Ramos (cell line): ENCODE measurements around the gene LYZL4.

Experiments
- in situ Hi-C: fragments of 300-500 bp; cut with MboI; formaldehyde crosslinking; loops from one replicate; pipeline ENCODE4 v1.14.3; 2022; ENCODE audit warnings: low sequenced_read_pairs; ENCODE audit not compliant: unreplicated experiment

The LYZL4 gene

DNA sequence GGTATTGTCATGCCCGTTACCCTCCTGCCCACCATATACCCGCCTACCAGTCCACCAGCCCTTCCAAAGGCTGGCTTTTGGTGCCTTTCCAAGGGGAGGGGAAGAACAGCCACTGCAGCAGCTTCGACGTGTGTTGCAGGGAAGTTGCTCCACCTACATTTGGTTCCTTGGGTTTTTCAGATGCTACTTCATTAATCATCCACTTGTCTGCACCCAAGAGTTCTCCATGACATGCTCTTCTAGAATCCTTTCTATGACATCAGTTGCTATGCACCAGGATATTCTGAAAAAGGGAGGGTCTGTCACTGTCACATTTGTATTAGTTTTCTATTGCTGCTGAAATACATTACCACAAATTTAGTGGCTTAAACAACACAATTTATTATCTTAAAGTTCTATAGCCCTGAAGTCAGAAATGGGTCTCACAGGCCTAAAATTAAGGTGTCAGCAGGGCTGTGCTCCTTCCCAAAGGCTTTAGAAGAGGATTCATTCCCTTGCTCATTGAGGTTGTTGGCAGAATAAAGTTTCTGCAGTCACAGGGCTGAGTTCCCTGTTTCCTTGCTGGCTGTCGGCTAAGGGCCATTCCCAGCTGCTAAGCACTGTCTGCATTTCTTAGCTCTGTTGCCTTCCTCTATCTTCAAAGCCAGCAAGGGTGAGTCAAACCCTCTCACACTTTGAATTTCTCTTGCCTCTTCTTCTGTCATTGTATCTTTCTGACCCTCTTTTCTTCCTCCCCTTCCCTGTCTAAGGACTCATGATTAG lies at the start of gene LYZL4:
LYZL4 (minus strand) TSS at position 241 of the 762 bp plus-strand sequence. CDS start 3,359 bp downstream, outside the sequence.
- in situ Hi-C loops: no loop called here

DNA sequence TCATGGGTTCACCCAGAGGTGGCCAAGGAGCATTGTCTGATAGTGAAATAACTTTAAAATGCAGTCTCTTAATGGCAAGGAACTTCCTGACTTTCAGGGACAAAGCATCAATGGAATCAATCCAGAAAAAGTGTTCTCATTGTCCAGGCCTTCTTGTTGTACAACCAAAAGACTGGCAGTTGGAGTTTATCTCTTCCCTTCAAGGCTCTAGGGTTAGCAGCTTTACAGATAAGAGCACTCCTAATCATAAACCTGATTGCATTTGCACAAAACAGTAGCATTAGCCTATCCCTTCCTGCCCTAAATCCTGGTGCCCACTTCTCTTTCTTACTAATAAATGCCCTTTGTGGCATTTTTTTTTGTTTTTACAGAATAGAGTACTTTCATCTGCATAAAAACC lies 48.7 kb upstream of the LYZL4 start:
- in situ Hi-C loops: no loop called here

DNA sequence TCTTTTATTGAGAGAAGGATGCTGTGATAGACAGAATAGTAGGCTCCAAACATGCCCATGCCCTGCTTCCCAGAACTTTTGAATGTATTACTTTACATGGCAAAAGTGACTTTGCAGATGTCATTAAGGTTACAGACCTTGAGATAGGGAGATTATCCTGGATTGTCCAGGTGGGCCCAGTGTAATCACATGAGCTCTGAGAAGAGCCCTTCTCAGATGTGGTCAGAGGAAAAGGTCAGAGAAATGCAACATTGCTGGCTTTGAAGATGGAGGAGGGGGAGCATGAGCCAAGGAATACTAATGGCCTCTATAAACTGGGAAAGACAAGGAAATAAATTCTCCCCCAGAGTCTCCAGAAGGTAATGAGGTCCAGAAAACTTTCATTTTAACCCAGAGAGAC lies 45.8 kb upstream of the LYZL4 start:
- in situ Hi-C loops: no loop called here

GRCh38 chr3:42451546-42452230 lies 41.3 kb upstream of the LYZL4 start:
- in situ Hi-C loops: no loop called here

DNA sequence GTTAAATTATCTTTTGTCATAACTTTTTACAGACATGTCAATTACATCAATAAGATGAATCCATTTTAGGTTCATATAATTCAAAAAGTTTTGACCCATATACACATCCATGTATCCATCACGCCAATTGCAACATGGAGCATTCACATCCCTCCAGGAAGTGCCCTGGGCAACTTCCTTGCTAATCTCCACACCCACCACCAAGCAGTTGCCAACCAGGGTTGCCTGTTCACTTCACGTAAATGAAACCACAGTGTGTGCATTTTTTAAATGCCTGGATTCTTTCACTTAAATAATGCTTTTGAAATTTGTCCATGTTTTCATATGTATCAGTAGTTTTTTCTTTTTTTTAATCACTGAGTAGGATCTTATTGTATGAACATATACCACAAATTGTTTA lies 40.7 kb upstream of the LYZL4 start:
- in situ Hi-C loops: no loop called here

- in situ Hi-C loops: no loop called here
These were observed 40.2 kb upstream of the LYZL4 start for GRCh38 chr3:42450567-42450966.

DNA sequence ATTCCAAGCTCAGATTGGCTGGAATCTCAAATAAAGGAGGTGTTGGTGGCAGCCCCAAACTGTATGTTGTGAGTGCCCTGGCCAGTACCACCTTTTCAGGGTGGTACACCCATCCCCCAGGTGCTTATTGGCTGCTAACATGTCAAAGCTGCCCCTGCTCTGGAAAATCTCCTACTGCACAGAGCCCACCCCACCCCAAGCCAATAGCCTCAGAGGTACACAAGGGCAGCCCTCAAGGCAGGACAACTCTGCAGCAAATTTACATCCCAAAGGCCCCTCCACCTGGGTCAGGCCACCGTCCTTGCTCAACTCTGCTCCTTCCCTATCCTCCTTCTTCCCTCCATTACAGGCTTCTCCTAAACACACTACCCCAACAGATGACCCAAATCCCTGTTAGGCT lies 37.1 kb upstream of the LYZL4 start:
- in situ Hi-C loops: loop anchor here (25.0 kb wide), 2 partner anchors 335 to 535 kb away; no protein-coding TSS in a partner anchor

GRCh38 chr3:42446111-42447050 lies 36.0 kb upstream of the LYZL4 start:
- in situ Hi-C loops: loop anchor here (25.0 kb wide), 2 partner anchors 334 to 534 kb away; no protein-coding TSS in a partner anchor

DNA sequence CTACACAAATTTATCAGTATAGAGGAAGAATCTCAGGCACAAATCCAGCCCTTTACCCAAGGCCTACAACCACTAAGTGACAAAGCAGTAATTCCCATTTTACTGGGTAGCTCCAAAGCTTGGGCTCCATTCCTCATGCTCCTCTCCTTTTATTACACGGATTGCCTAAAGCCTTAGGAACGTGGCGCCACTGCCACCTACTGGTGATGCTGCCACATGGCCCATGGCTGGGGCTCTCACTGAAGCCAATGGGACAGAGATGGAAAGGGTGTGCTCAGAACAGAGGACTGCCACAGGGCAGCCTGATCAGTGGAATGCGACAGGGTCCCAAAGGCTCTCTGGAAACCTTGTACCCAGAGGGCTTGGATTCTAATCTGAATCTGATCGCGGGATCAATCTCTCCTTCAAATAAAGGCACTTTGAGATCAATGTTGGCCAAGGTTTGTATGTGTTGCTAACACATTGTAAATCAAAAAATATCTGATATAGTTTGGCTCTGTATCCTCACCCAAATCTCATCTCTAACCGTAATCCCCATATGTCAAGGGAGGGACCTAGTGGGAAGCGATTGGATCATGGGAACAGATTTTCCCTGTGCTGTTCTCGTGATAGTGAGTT lies 33.5 kb upstream of the LYZL4 start:
- in situ Hi-C loops: loop anchor here (5.0 to 25.0 kb wide), 3 partner anchors 197 to 532 kb away; no protein-coding TSS in a partner anchor

- in situ Hi-C loops: loop anchor here (5.0 to 25.0 kb wide), 3 partner anchors 196 to 531 kb away; no protein-coding TSS in a partner anchor
These were observed 32.9 kb upstream of the LYZL4 start for GRCh38 chr3:42443292-42443691.

- in situ Hi-C loops: loop anchor here (5.0 to 25.0 kb wide), 3 partner anchors 195 to 530 kb away; no protein-coding TSS in a partner anchor
These were observed 32.2 kb upstream of the LYZL4 start for GRCh38 chr3:42442640-42443039.

DNA sequence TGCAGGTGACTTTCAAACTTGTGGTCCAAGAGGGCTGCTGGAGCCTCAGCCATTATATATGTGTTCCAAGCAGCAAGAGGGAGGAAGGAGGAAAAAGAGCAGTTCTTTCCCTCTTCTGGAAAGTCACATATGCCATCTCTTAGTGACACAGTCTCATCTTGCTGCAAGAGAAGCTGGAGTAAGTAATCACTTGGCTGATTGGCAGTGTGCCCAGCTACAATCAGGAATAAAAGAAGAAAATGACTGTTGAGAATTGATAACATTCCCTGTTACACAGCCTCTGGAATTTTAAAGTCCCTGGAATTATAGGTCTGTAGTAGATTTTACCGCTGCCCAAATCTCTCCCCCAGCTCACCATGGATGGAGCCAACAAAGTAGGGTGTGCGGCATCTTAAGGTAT lies 31.4 kb upstream of the LYZL4 start:
- in situ Hi-C loops: loop anchor here (5.0 to 25.0 kb wide), 3 partner anchors 194 to 529 kb away; no protein-coding TSS in a partner anchor

- in situ Hi-C loops: loop anchor here (5.0 to 25.0 kb wide), 3 partner anchors 194 to 529 kb away; no protein-coding TSS in a partner anchor
These were observed 30.5 kb upstream of the LYZL4 start for GRCh38 chr3:42440924-42441323.

GRCh38 chr3:42439261-42440115 lies 29.1 kb upstream of the LYZL4 start:
- in situ Hi-C loops: loop anchor here (5.0 to 25.0 kb wide), 3 partner anchors 192 to 527 kb away; no protein-coding TSS in a partner anchor

DNA sequence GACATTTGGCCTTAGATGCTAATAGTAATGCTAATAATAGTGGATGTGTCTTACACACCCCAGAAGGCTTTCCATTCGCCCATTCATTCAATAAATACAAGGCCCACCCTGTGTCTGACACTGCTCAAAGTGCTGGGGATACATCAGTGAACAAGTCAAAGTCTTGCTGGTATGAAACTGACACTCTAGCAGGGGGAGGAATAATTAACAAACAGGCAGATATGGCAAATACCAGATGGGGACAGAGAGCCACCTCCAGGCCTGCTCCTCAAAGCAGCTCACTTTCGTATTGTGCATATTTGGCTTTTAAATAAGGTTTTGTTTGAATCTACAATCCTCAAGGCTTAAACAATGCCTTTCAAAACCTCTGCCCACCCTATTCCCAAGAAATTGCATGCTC lies 28.3 kb upstream of the LYZL4 start:
- in situ Hi-C loops: loop anchor here (25.0 kb wide), 2 partner anchors 326 to 526 kb away; no protein-coding TSS in a partner anchor

DNA sequence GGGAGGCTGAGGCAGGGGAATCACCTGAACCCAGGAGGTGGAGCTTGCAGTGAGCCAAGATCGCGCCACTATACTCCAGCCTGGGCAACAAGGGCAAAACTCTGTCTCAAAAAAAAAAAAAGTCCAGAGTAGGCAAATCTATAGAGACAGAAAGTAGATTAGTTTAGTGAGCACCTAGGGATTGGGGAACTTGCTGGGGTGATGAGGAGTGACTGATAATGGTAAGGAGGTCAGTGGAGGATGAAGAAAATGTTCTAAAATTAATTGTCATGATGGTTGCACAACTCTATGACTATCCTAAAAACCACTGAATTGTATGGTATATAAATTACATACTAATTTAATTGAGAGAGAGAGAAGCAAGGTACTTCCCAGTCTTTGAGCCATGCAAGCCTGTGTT lies 27.8 kb upstream of the LYZL4 start:
- in situ Hi-C loops: loop anchor here (25.0 kb wide), 2 partner anchors 326 to 526 kb away; no protein-coding TSS in a partner anchor

DNA sequence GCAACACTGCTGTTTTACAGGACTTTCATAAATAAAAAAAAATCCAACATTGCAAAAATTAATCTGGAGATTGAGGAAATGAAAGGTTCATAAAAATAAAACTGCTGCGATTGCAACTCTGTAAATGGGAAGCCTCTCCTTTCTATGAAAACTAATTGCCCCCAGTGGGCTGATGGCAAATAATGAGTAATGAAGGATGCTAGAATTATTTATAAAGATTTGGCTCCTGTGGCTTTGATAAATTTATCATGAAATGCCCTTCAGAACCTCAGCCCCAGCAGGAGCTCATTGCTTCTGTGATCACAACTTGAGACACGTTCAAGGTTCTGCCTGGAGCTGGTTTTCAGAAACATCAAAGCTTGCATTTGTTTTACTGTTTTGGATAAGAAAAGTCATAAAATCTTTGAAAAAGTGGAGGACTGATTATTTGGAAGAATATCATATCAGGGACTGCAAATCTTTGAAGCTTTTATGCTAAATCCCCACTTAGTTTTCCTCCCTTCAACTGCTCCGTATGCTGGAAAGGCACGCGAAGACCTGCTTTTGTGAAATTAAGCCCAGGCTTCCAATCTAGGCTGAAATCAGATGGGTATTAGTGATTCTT lies 24.5 kb upstream of the LYZL4 start:
- in situ Hi-C loops: loop anchor here (25.0 kb wide), 2 partner anchors 323 to 523 kb away; no protein-coding TSS in a partner anchor

DNA sequence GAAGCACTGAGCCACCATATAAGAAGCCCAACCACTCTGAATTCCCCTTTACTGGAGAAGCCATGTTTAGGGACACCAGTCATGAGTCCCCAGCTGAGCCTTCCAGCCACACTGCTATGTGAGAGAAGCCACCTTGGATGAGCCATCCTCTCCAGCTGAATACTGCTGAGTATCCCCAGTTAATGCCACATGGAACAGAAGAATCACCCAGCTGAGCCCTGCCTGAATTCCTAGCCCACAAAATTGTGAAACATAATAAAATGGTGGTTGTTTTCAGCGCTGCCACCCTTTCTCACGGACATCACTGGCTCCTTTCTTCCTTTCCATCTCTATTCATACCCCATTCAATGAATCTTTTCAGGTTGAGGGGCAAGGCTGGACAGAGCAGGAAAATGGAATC lies 22.1 kb upstream of the LYZL4 start:
- in situ Hi-C loops: loop anchor here (25.0 kb wide), 2 partner anchors 320 to 520 kb away; no protein-coding TSS in a partner anchor
